Mammary epithelial cell (primary cell): ENCODE measurements around the gene ICA1.

ENCODE experiments used
- EZH2 ChIP-seq: IDR thresholded peaks from 2 replicates; pipeline ENCODE4 v1.6.1; 2012; ENCODE audit warnings: low read length, inconsistent platforms, borderline replicate concordance
- TF ChIP-seq, protein P1 (sequence below), 2 donors: IDR thresholded peaks in 1 of 2; conservative IDR thresholded peaks in 1 of 2; 2 replicates each; pipeline ENCODE4 v1.5.1; 2011 to 2012; ENCODE audit warnings: inconsistent platforms in 2 of 2, low read length in 2 of 2, mild to moderate bottlenecking in 2 of 2, control low read depth in 1 of 2, low read depth in 1 of 2; ENCODE audit not compliant: insufficient read depth in 1 of 2; ENCODE audit errors: extremely low read depth in 1 of 2

DNA sequence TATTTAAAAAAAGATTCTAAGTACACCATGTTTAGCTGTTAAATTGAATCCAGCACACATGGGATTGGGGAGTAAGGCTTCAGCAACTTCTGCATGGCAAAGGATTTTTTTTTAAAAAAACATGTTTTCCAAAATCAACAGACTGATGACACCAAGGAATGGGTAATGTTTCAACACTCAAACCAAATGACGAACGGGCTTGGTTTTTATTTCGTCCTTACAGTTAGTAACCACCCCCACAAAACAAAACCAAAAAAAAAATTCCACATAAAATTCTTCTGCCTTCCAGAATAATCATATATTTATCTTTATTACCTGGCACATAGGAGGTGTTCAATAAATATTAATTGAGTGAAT lies 45.7 kb downstream of the ICA1 start:
- no peak for TF ChIP-seq EZH2
- TF ChIP-seq, protein P1, sequence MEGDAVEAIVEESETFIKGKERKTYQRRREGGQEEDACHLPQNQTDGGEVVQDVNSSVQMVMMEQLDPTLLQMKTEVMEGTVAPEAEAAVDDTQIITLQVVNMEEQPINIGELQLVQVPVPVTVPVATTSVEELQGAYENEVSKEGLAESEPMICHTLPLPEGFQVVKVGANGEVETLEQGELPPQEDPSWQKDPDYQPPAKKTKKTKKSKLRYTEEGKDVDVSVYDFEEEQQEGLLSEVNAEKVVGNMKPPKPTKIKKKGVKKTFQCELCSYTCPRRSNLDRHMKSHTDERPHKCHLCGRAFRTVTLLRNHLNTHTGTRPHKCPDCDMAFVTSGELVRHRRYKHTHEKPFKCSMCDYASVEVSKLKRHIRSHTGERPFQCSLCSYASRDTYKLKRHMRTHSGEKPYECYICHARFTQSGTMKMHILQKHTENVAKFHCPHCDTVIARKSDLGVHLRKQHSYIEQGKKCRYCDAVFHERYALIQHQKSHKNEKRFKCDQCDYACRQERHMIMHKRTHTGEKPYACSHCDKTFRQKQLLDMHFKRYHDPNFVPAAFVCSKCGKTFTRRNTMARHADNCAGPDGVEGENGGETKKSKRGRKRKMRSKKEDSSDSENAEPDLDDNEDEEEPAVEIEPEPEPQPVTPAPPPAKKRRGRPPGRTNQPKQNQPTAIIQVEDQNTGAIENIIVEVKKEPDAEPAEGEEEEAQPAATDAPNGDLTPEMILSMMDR (conservative IDR thresholded peaks at IDR 0.05 in 1 of 2, IDR thresholded peaks at IDR 0.05 in 1 of 2; ENCODE audit: extremely low read depth in 1 of 2, insufficient read depth in 1 of 2, low read depth in 1 of 2, low read length in 2 of 2): no peak
